Activated T-helper 17 cell treated with anti-CD3 and anti-CD28 coated beads, Interleukin-2, amount 50 U/mL, for 72 hours (primary cell): ENCODE results near the gene PARK7. TPM values are rescaled to one million over a fixed set of nuclear protein-coding genes. Genes with fewer than 3 reads are reported as not detected.

Experiments used
- ATAC-seq: fragments of 150-1000 bp; cut with Tn5 transposase; replicated peaks from 2 replicates; pipeline ENCODE4 v1.10.0; 2021; ENCODE audit warnings: mild to moderate bottlenecking, moderate library complexity
- H3K27ac Mint-ChIP-seq: one replicate; pipeline ENCODE4 v1.8.0; 2022; ENCODE audit warnings: mixed read lengths
- H3K27me3 Mint-ChIP-seq: one replicate; pipeline ENCODE4 v1.8.0; 2022; ENCODE audit warnings: mixed read lengths
- H3K36me3 Mint-ChIP-seq: one replicate; pipeline ENCODE4 v1.8.0; 2022; ENCODE audit warnings: low read depth, mild to moderate bottlenecking, mixed read lengths
- H3K4me1 Mint-ChIP-seq: one replicate; pipeline ENCODE4 v1.8.0; 2022; ENCODE audit warnings: mixed read lengths
- H3K4me3 Mint-ChIP-seq: one replicate; pipeline ENCODE4 v1.8.0; 2022; ENCODE audit warnings: mild to moderate bottlenecking, mixed read lengths
- H3K9me3 Mint-ChIP-seq: one replicate; pipeline ENCODE4 v1.8.0; 2022; ENCODE audit warnings: mixed read lengths
- total RNA-seq, 2 donors: library from RNA; stranded (reverse); gene quantifications; one replicate each; pipeline ENCODE4 v1.2.3, GENCODE V29; 2022

PARK7 gene
- total RNA-seq, 2 donors from 2014 or later, result 262 to 416 TPM

DNA sequence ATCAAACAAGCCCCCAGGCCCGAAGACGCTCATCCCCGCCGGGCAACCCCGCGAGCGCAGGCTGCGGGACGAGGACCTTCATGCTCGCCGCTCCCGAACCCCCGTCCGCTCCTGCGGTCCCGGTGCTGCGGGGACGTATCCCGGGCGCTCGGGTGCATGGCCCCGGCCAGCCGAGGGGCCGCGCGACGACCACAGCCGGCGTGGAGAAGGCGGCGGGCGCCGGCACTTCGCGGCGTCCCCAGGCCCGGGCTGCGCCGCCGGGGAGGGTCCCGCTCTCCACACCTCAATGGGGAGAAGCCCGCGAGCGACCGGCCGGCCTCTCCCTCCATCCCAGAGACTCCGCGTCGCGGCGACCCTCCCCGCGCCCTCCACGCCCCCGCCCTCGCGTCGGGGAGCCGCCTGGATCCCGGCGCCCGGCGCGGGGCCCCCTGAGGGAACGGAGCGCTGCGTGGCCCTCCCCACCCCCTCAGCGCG, 64.2 kb downstream of the PARK7 start:
- H3K4me1 Mint-ChIP-seq, result peaks cover 11% of the 10 kb centered on the region
- H3K27me3 Mint-ChIP-seq, result peaks cover 16% of the 10 kb centered on the region

DNA sequence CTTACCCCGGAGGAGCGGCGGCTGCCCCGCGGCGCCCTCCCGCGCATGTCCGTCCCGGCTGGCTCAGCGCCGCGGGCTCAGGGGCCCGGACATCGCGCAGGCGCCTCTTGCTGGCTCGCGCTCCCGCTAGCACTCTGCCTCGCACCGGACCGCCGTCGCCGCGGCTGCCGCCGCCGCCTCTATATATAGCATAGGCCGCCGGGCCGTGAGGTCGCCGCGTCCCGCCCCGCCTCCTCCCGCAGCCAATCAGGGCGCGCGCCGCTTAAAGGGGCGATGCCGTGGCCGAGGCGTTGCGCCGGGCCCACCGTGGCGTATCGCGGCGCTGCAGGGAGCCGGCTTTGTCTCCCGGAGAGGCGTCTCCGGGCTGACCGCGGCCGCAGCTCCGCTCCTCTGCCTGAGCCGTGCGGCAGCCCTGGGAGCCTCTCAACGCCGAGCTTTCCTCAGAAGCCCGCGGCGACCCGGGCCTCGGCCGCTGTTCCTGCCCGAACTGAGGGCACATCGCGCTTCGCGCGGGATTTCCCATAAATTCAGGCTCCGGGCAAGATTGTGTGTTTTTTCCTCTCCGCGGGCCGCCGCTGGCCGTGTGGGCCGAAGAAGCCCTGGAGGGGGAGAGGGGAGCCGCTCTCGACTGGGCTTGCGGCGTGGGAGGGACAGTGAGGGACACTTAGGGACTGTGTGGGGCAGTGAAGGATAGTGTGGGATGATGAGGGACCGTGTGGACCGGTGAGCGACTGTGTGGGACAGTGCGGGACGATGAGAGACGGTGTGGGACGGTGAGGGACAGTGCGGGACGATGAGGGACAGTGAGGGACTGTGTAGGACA, 64.9 kb downstream of the PARK7 start, which contains the start of gene ERRFI1:
TSS of gene ERRFI1 (minus strand) at position 157 of the 823 bp plus-strand sequence. CDS start 10,690 bp downstream, outside the sequence.
- Mint-ChIP-seq H3K4me1 (peaks cover 11% of the 10 kb centered on the region), H3K4me3 (peak within 1 kb of the TSS; percentile 84), H3K9me3 (no peaks in the 10 kb centered on the region), H3K27me3 (peaks cover 16% of the 10 kb centered on the region), H3K27ac (no peak within 1 kb of the TSS), H3K36me3 (peaks cover 6% of the 10 kb centered on the region)
- peak; percentile 98 for ATAC-seq

More for the DNA sequence above, 64.2 kb downstream of the PARK7 start:
- peaks cover 6% of the 10 kb centered on the region for H3K36me3 Mint-ChIP-seq
- no peak overlapping the region for H3K27ac Mint-ChIP-seq
- no peaks in the 10 kb centered on the region for H3K9me3 Mint-ChIP-seq
- H3K4me3 Mint-ChIP-seq, result peak overlapping the region; percentile 84
- ATAC-seq, result peak; percentile 24

DNA sequence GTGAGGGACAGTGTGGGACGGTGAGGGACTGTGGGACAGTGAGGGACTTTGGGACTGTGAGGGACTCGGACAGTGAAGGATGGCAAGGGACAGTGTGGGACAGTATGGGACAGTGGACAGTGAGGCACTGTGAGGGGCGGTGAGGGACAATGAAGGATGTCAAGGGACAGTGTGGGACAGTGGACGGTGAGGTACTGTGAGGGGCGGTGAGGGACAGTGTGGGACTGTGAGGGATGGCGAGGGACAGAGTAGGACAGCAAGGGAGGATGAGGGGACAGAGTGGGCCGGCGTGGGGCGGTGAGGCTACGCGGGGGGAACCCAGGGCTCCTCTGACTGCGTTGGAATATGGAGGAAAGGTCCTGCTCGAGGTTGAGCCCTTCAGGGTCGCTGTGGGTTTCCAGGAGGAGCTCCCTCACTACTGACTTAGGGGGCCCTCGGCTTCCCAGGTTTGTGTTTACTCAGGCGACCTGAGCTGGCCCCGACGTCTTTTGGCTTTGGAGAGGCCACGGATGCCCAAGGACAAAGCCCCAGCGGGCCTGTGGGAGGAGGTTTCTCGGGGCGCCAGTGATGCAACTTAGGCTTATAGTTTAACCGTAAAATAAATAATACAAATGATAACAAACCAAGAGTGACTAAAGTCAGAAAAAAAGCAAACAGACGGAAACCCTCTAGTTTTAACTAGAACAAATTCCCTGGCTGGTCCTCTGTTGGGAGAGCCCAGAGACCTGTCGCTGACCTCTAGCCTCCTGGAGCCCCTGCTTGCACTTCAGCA, 65.7 kb downstream of the PARK7 start:
- Mint-ChIP-seq H3K27me3 (peaks cover 16% of the 10 kb centered on the region), H3K27ac (no peak overlapping the region), H3K36me3 (peaks cover 6% of the 10 kb centered on the region), H3K4me1 (peaks cover 11% of the 10 kb centered on the region), H3K4me3 (peak overlapping the region; percentile 75), H3K9me3 (no peaks in the 10 kb centered on the region)
- no peak for ATAC-seq

DNA sequence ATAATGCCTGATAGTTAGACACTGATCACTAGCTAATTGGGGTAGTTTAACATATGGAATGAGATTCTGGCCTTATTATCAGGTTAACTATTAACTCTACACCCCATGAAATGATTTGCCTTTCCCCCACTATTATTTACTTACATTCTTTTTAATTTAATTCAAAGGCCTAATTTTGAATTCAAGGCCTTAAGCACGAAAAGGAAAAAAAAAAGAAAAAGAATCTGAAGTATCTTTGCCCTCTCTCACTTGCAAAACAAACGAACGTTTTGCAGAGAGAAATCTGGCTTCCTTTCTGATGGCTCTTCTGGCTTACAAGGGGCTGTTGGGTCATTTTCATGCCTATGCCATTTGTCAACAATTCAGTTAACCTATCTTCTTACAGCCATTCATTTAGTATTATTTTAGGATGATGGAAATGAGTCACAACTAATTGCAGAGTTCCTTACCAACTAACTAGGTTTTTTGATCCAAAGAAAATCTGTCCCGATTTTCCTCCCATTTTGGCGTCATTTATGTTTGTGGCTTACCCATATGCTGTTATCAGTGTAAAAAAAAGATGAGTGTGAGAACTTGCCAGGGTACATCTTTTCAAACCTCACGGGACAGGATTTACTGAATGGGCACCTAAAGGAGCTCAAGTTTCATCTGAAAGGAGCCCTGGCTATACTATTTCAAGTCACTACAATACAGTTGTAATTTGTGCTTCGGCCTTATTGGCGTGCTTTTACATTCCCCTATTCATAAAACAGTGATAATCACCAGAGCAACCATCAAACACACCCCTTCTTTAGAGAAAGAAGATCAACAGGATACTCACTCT, 66.4 kb downstream of the PARK7 start:
- H3K9me3 Mint-ChIP-seq, result no peaks in the 10 kb centered on the region
- H3K4me1 Mint-ChIP-seq, result peaks cover 11% of the 10 kb centered on the region
- peaks cover 6% of the 10 kb centered on the region for H3K36me3 Mint-ChIP-seq
- no peak for ATAC-seq
- no peak overlapping the region for H3K27ac Mint-ChIP-seq
- no peak overlapping the region for H3K4me3 Mint-ChIP-seq
- H3K27me3 Mint-ChIP-seq, result peaks cover 16% of the 10 kb centered on the region

DNA sequence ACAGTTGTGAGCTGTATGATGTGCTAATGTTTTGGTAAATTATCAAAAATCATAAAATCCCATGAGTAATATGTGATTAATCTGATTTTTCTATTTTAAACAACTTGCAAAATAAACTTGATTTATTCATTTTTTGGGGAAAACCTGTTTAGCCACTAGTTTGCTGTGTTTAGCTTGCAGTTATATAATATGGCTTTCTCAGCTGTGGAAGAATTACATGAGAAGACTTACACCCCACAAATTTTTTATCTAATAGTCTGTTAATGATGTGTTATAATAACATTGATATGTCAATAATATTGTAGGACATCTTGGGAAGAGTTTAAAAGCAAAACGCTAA, 67.0 kb downstream of the PARK7 start:
- H3K36me3 Mint-ChIP-seq, result peaks cover 6% of the 10 kb centered on the region
- no peak overlapping the region for H3K27ac Mint-ChIP-seq
- no peak for ATAC-seq
- H3K27me3 Mint-ChIP-seq, result peaks cover 16% of the 10 kb centered on the region
- H3K4me3 Mint-ChIP-seq, result no peak overlapping the region
- no peaks in the 10 kb centered on the region for H3K9me3 Mint-ChIP-seq
- H3K4me1 Mint-ChIP-seq, result peaks cover 11% of the 10 kb centered on the region

DNA sequence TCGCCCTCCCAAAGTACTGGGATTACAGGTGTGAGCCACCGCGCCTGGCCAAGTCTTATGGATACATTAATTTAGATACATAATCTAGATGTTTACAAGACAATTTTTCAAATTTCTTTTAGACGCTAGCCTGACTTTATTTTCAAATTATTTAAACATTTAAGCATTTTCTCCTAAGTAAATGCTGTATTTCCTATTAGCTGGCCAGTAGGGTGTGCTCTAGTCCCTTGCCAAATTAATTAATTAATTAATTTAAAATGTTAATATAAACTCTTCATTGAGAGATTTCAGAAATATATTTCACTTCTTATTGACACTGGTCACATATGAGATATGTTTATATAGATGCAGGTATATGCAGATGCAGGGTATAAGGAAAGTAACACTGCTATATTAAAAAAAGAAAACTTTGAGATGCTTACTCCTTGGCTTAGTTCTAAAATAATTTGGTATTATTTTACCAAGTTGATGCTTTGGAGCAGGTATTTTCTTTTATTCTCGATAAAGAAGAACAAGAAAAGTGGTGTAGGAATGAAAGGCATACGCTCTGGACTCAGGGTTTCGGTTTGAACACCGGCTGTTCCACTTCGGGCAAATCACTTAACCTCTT, 69.8 kb downstream of the PARK7 start:
- peaks cover 8% of the 10 kb centered on the region for H3K27me3 Mint-ChIP-seq
- ATAC-seq, result no peak
- H3K4me3 Mint-ChIP-seq, result no peak overlapping the region
- H3K27ac Mint-ChIP-seq, result no peak overlapping the region
- no peaks in the 10 kb centered on the region for H3K9me3 Mint-ChIP-seq
- no peaks in the 10 kb centered on the region for H3K36me3 Mint-ChIP-seq
- H3K4me1 Mint-ChIP-seq, result peaks cover 6% of the 10 kb centered on the region

DNA sequence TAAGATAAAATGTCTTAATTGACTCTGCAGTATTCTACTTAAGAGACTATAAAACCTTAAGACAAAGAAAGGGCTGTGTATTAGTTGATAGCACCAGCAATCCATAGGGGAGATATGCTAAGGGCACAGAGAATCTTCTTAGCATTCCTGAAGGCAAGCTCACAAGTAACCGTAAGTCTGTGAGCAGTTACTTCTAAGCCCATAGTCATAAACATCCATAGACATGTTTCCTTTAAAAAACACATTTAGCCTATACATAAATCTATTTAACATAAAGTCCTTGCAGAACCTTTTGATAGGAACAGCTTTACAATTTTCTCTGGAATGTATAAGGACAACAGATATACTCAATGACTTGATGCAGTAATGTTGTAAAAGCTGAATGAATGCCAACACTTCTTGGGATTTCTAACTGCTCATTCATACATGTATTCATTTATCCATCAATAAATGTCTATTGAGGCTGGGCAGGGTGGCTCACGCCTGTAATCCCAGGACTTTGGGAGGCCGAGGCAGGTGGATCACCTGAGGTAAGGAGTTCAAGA, 70.9 kb downstream of the PARK7 start:
- no peaks in the 10 kb centered on the region for H3K4me1 Mint-ChIP-seq
- H3K27me3 Mint-ChIP-seq, result peaks cover 3% of the 10 kb centered on the region
- H3K36me3 Mint-ChIP-seq, result no peaks in the 10 kb centered on the region
- H3K4me3 Mint-ChIP-seq, result no peak overlapping the region
- H3K9me3 Mint-ChIP-seq, result no peaks in the 10 kb centered on the region
- H3K27ac Mint-ChIP-seq, result no peak overlapping the region
- no peak for ATAC-seq

DNA sequence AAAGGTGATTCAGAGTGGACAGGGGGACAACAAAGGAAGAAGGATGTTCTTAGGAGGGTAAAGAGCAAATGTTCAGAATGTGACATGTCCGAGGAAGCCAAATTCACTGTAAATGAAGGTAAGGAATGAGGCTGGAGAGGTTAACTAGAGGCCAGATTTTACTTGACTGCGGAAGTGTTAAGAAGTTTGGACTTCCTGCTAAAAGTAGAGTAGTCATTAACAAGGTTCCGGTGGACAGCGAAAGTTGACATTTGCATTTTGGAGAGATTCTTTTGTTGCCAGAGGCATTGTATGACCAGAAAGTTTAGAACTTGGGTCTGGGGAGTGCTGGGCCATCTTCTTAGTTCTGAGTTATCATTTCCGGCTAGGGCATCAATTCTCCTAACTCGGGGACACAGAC, 71.8 kb downstream of the PARK7 start:
- Mint-ChIP-seq H3K36me3 (no peaks in the 10 kb centered on the region), H3K27me3 (peaks cover 3% of the 10 kb centered on the region), H3K27ac (peak overlapping the region; percentile 2), H3K4me3 (no peak overlapping the region), H3K9me3 (no peaks in the 10 kb centered on the region), H3K4me1 (no peaks in the 10 kb centered on the region)
- ATAC-seq, result no peak

Other genes with a start within 250 kb of the PARK7 start
- 10 to 100 TPM; 22.3 to 24.9 TPM for gene VAMP3, start 190.4 kb upstream of the PARK7 start, total RNA-seq
- gene PER3, start 177.4 kb upstream of the PARK7 start, total RNA-seq, result 1 to 10 TPM; 3.1 to 4.8 TPM
- under 1 TPM in 1 of 2 donors, not detected in 1; 0.58 TPM for gene UTS2, start 108.6 kb upstream of the PARK7 start, total RNA-seq
- gene TNFRSF9, start 20.9 kb upstream of the PARK7 start, total RNA-seq, result 10 to 100 TPM; 22.2 to 40.8 TPM
- 1 to 10 TPM; 1.8 to 3.1 TPM for gene ERRFI1, start 64.6 kb downstream of the PARK7 start, total RNA-seq